ENCODE results near the gene HLA-DPA1. TPM values are rescaled to one million over a fixed set of nuclear protein-coding genes. Genes with fewer than 3 reads are reported as not detected.

HLA-DPA1 gene
- total and polyA plus RNA-seq, 10 of the 15 experiments (the other 5 are each of a cell fraction or from before 2014, with no cell fraction given): 508 to 1,640 (median 829) TPM

- TF ChIP-seq ZBTB11 (CRISPR knock-in tag; IDR thresholded peaks at IDR 0.05) (no peak), SP1 (IDR thresholded peaks at IDR 0.05; ENCODE audit: low read depth, low read length) (no peak), NR2C1 (IDR thresholded peaks at IDR 0.05) (no peak), SMC3 (IDR thresholded peaks at IDR 0.05; ENCODE audit: borderline replicate concordance, low read length) (no peak), ZNF217 (IDR thresholded peaks at IDR 0.05) (no peak), YY1 (IDR thresholded peaks at IDR 0.05; ENCODE audit: low read depth, low read length) (no peak), NRF1 (conservative IDR thresholded peaks at IDR 0.05; ENCODE audit: low read depth, low read length) (no peak), NR2C2 (IDR thresholded peaks at IDR 0.05; ENCODE audit: borderline replicate concordance, control insufficient read depth, insufficient read length, low read depth) (no peak), LARP7 (IDR thresholded peaks at IDR 0.05) (no peak), HCFC1 (IDR thresholded peaks at IDR 0.05; ENCODE audit: low read length) (no peak), PAX5 (IDR thresholded peaks at IDR 0.05; ENCODE audit: borderline replicate concordance, low read depth, low read length) (no peak), POLR2A (IDR thresholded peaks at IDR 0.05; ENCODE audit: low read depth, low read length) (no peak), HDAC6 (IDR thresholded peaks at IDR 0.05; ENCODE audit: unreplicated experiment) (no peak), TAF1 (IDR thresholded peaks at IDR 0.05; ENCODE audit: borderline replicate concordance, low read depth, low read length) (no peak), CHD4 (IDR thresholded peaks at IDR 0.05) (no peak), SKIL (IDR thresholded peaks at IDR 0.05; ENCODE audit: low read depth, poor library complexity, severe bottlenecking) (peak; percentile 41), RUNX3 (IDR thresholded peaks at IDR 0.05; ENCODE audit: low read length) (peak; percentile 55), KAT2A (conservative IDR thresholded peaks at IDR 0.05; ENCODE audit: control insufficient read depth, low read depth, low read length) (no peak), IRF5 (IDR thresholded peaks at IDR 0.05; ENCODE audit: borderline replicate concordance) (no peak), TCF7 (IDR thresholded peaks at IDR 0.05; ENCODE audit: borderline replicate concordance) (no peak), PAX8 (IDR thresholded peaks at IDR 0.05) (no peak), BHLHE40 (IDR thresholded peaks at IDR 0.05; ENCODE audit: borderline replicate concordance in 1 of 2, low read depth in 2 of 2, low read length in 1 of 2) (no peak), CREM (IDR thresholded peaks at IDR 0.05; ENCODE audit: low read depth) (peak; percentile 46; the same call in 1 of the 2 replicates), ESRRA (IDR thresholded peaks at IDR 0.05; ENCODE audit: low read length) (no peak), ASH2L (IDR thresholded peaks at IDR 0.05; ENCODE audit: borderline replicate concordance, low read depth) (no peak)
Measured at GRCh38 chr6:33061987-33062386, 11.5 kb downstream of the HLA-DPA1 start (continued).

Data from GM12878 (cell line).